ENCODE data around the gene CCDC88A.
A peak's percentile ranks its signal among the peaks of the same experiment; 100 is the strongest.
"Not testable (repeated sequence)": the region's sequence is repeated elsewhere in the genome, so short reads cannot be mapped to it uniquely, and the experiment has no call there.

Gene CCDC88A

GRCh38 chr2:55419679-55420438 lies at the start of gene CCDC88A:
Gene CCDC88A, minus strand, starts transcription at chr2:55419856. Its CDS starts 777 bp downstream, at chr2:55419079.
- DNase-seq (ENCODE audit: low spot score): peak; percentile 85

- DNase-seq (ENCODE audit: low spot score): no peak
Measured at GRCh38 chr2:55461679-55462078, 42.0 kb upstream of the CCDC88A start.

- DNase-seq (ENCODE audit: low spot score): no peak
Measured at GRCh38 chr2:55460562-55460961, 40.9 kb upstream of the CCDC88A start.

GRCh38 chr2:55459714-55460274 lies 40.1 kb upstream of the CCDC88A start:
- DNase-seq (ENCODE audit: low spot score): no peak

- no peak for DNase-seq (ENCODE audit: low spot score)
Measured at GRCh38 chr2:55459279-55459678, 39.6 kb upstream of the CCDC88A start.

GRCh38 chr2:55454121-55454520 lies 34.5 kb upstream of the CCDC88A start:
- DNase-seq (ENCODE audit: low spot score): no peak

GRCh38 chr2:55452879-55453278 lies 33.2 kb upstream of the CCDC88A start:
- no peak for DNase-seq (ENCODE audit: low spot score)

- DNase-seq (ENCODE audit: low spot score): no peak
Measured at GRCh38 chr2:55451699-55452098, 32.0 kb upstream of the CCDC88A start.

- not testable (repeated sequence) for DNase-seq (ENCODE audit: low spot score)
Measured at GRCh38 chr2:55450014-55450413, 30.4 kb upstream of the CCDC88A start.

GRCh38 chr2:55442045-55442760 lies 22.5 kb upstream of the CCDC88A start:
- not testable (repeated sequence) for DNase-seq (ENCODE audit: low spot score)

- DNase-seq (ENCODE audit: low spot score): no peak
Measured at GRCh38 chr2:55441280-55441892, 21.7 kb upstream of the CCDC88A start.

GRCh38 chr2:55439101-55439397 lies 19.4 kb upstream of the CCDC88A start:
- DNase-seq (ENCODE audit: low spot score): no peak

GRCh38 chr2:55438391-55439100 lies 18.9 kb upstream of the CCDC88A start:
- no peak for DNase-seq (ENCODE audit: low spot score)

GRCh38 chr2:55437515-55438390 lies 18.1 kb upstream of the CCDC88A start:
- no peak for DNase-seq (ENCODE audit: low spot score)

- peak; percentile 26 for DNase-seq (ENCODE audit: low spot score)
Measured at GRCh38 chr2:55431982-55432627, 12.4 kb upstream of the CCDC88A start.

- no peak for DNase-seq (ENCODE audit: low spot score)
Measured at GRCh38 chr2:55430211-55430975, 10.7 kb upstream of the CCDC88A start.

GRCh38 chr2:55428258-55428657 lies 8.6 kb upstream of the CCDC88A start:
- DNase-seq (ENCODE audit: low spot score): no peak

GRCh38 chr2:55425431-55425831 lies 5.8 kb upstream of the CCDC88A start:
- DNase-seq (ENCODE audit: low spot score): no peak

GRCh38 chr2:55422876-55423665 lies 3.4 kb upstream of the CCDC88A start:
- no peak for DNase-seq (ENCODE audit: low spot score)

Data from germinal center (tissue), 1 donor.